Measurements from ENCODE around the gene SOS2. TPM values are rescaled to one million over a fixed set of nuclear protein-coding genes. Genes with fewer than 3 reads are reported as not detected.

The SOS2 gene
- 10 to 100 TPM; 23.9 to 29.5 (median 26.2) TPM for total RNA-seq

DNA sequence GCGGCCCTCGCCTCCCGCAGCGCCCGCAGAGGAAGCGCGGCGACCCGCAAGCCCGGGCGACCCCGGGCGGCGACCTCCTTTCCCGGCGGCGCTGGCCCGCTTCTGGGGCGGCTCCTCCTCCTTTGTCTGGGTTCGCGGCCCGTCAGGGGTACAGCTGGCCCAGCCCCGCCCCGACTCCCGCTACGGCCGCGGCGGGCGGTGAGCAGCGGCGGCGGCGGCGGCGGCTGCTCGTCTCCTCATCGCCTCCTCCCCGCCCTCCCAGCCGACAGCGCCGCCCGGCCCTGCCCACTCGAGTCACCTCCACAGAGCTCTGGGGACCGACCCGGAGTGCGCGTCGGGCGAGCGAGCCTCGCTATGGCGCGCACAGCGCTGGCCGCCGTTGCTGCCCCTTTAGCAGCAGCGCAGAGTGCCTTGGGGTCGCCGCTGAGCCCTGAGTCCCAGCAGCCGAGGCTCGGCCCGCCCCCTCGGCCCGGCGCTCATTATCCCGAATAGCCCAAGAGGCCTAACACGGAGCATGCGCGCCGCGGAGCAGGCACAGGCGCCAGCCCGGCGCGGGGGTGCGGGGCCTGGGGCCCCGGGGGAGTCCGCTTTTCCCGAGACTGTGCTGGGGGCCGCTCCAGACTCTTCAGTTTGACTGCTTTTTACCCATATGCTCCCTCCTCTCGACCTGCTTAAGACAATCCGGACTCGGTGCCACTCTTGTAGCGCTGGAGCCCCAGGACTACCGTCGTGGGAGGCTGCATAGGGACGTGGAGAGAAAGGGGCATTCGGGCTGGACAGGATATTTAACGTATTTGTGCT lies at the start of gene SOS2:
TSS of gene SOS2 (minus strand) at position 104 of the 801 bp plus-strand sequence. CDS start 295 bp downstream, outside the sequence.
- intact Hi-C loops (cut with DNase I; ENCODE audit: low total_unique reads): no loop called here
- WGBS, 2 donors: 0 to 2% methylated on average over 18 to 58 of the region's 90 CpGs
- H3K4me3 ChIP-seq (ENCODE audit: low read depth, poor library complexity, severe bottlenecking): peak within 1 kb of the TSS; percentile 78
- TF ChIP-seq POLR2A (IDR thresholded peaks at IDR 0.05): peak in 1 of 2 donors; percentile 70
- TF ChIP-seq, protein P1, sequence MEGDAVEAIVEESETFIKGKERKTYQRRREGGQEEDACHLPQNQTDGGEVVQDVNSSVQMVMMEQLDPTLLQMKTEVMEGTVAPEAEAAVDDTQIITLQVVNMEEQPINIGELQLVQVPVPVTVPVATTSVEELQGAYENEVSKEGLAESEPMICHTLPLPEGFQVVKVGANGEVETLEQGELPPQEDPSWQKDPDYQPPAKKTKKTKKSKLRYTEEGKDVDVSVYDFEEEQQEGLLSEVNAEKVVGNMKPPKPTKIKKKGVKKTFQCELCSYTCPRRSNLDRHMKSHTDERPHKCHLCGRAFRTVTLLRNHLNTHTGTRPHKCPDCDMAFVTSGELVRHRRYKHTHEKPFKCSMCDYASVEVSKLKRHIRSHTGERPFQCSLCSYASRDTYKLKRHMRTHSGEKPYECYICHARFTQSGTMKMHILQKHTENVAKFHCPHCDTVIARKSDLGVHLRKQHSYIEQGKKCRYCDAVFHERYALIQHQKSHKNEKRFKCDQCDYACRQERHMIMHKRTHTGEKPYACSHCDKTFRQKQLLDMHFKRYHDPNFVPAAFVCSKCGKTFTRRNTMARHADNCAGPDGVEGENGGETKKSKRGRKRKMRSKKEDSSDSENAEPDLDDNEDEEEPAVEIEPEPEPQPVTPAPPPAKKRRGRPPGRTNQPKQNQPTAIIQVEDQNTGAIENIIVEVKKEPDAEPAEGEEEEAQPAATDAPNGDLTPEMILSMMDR (IDR thresholded peaks at IDR 0.05): no peak
- DNase-seq (ENCODE audit: low spot score in 2 of 2): peak; percentile 70 to 97

DNA sequence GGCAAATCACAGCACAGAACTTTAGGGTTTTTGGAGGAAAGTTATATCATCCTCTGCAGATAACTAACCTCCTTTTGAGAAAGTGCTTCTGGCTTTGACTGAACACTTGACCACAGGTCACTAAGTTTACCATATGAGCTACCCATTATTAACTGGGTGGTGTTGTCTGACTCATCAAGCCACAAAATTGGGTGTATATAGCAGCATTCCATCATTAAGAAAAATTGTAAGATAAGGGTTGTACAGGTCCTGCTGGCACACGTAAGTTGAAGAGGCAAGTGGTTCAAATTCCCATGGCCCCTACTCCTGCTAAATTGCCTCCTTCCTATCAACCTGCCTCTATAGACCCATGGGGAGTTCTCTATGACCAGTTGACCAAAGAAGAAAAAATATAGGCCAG lies 41.1 kb upstream of the SOS2 start:
- intact Hi-C loops (cut with DNase I; ENCODE audit: low total_unique reads): no loop called here
- whole genome bisulfite sequencing, 2 donors: 95 to 100% methylated on average over 1 of the region's 1 CpG
- TF ChIP-seq POLR2A (IDR thresholded peaks at IDR 0.05): no peak
- TF ChIP-seq, protein P1 (IDR thresholded peaks at IDR 0.05): no peak
- DNase-seq (ENCODE audit: low spot score in 2 of 2): no peak
- no peak overlapping the region for H3K4me3 ChIP-seq (ENCODE audit: low read depth, poor library complexity, severe bottlenecking)

DNA sequence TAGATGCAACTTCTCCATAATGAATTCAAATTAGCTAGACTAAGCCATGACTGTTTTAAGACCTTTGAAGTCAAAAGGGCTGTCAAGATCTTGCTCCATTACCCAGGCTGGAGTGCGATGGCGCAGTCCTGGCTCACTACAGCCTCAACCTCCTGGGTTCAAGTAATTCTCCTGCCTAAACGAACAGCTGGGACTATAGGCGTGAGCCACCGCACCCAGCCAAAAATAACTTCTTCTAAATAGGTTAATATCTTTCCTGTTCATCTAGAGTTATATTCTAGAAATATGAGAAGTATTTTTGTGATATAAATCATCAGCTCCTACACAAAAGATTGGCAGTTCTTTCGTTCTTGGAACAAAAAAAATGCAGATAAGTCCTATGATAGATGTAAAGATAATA lies 39.6 kb upstream of the SOS2 start:
- no peak for DNase-seq (ENCODE audit: low spot score in 2 of 2)
- intact Hi-C loops (cut with DNase I; ENCODE audit: low total_unique reads): no loop called here
- WGBS, 2 donors: 72 to 81% methylated on average over 6 of the region's 6 CpGs
- H3K4me3 ChIP-seq (ENCODE audit: low read depth, poor library complexity, severe bottlenecking): no peak overlapping the region
- TF ChIP-seq POLR2A (IDR thresholded peaks at IDR 0.05): no peak
- TF ChIP-seq, protein P1 (IDR thresholded peaks at IDR 0.05): no peak

DNA sequence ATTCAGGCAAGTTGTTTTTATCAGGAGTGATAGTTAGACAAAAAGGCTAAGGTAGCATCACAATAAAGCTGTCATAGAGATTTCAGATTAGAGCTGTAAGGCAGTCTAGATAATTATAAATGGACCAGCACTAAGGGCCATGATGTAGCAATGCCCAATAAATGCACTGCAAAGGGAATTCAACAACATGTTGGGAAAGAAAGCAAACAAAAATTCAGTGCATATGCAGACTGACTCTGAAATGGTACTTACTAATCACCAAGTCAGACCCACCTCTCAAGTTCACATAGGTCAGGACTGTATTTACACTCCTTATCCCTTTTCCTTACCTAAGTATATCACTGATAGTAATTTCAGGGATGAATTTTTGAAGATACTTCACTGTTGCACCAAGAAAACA lies 33.7 kb upstream of the SOS2 start:
- intact Hi-C loops (cut with DNase I; ENCODE audit: low total_unique reads): no loop called here
- DNase-seq (ENCODE audit: low spot score in 2 of 2): no peak
- no peak for TF ChIP-seq POLR2A (IDR thresholded peaks at IDR 0.05)
- TF ChIP-seq, protein P1 (IDR thresholded peaks at IDR 0.05): no peak
- H3K4me3 ChIP-seq (ENCODE audit: low read depth, poor library complexity, severe bottlenecking): no peak overlapping the region

DNA sequence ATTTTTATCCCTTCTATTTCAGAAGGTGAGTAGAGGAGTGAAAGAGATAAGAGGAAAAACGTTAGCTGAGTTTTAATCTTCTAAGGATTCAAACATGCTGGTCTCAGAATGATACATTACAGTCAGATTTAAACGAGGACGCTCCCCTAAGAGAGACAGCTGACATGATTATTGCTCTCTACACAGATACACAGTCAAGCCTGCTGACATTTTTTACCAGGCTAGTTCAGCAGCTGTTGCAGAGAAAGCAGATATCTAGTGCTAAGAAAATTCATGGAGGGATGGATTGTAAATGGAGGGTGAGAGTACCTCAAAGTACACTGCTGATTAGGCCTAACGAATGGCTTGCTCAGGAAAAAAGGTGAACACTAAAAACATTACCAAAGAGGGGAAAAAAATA lies 31.9 kb upstream of the SOS2 start:
- 66 to 74% methylated on average over 4 of the region's 4 CpGs for WGBS, 2 donors
- H3K4me3 ChIP-seq (ENCODE audit: low read depth, poor library complexity, severe bottlenecking): no peak overlapping the region
- TF ChIP-seq, protein P1 (IDR thresholded peaks at IDR 0.05): no peak
- no peak for TF ChIP-seq POLR2A (IDR thresholded peaks at IDR 0.05)
- intact Hi-C loops (cut with DNase I; ENCODE audit: low total_unique reads): no loop called here
- DNase-seq (ENCODE audit: low spot score in 2 of 2): no peak

- intact Hi-C loops (cut with DNase I; ENCODE audit: low total_unique reads): no loop called here
- no peak for DNase-seq (ENCODE audit: low spot score in 2 of 2)
- H3K4me3 ChIP-seq (ENCODE audit: low read depth, poor library complexity, severe bottlenecking): no peak overlapping the region
- WGBS, 2 donors: 61 to 64% methylated on average over 2 of the region's 2 CpGs
- TF ChIP-seq, protein P1 (IDR thresholded peaks at IDR 0.05): no peak
- TF ChIP-seq POLR2A (IDR thresholded peaks at IDR 0.05): no peak
Observed at GRCh38 chr14:50262865-50263264, 31.5 kb upstream of the SOS2 start.

All from lower leg skin (tissue), 4 donors.